ENCODE results near the gene CDH6.

Gene CDH6

DNA sequence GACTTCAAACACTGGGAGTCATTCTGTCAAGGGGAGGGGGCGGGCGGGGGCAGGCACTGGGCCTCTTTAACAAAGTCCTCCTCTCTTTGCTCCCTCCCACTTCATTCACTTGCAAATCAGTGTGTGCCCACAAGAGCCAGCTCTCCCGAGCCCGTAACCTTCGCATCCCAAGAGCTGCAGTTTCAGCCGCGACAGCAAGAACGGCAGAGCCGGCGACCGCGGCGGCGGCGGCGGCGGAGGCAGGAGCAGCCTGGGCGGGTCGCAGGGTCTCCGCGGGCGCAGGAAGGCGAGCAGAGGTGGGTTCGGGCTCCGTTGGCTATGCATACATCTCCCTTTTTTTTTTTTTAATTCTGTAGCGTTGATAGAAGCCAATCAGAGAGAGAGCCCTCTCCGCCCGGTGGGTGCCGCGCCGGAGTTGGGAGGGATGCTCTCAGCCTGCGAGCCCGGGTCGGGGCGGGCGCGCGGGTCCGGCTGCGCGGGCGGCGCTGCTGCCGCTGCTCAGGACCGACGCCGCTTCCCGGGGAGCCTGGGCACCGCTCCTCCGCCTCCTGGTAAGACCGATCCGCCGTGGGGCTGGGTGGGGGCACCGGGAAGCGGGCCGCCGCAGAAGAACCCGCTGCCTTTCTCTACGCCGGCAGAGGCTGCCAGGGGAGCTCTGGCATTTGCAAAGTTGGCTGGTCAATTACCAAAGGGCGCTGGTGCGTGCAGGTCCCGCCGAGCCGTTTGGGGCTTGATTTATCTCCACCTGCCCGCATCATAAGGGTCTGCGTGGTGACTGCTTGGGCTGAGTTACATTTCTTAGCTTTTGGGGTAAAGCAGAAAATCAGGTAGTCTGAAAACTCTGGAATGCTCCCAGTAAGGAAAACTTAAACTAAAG lies at the start of gene CDH6:
CDH6 (plus strand) TSS at position 96 of the 877 bp plus-strand sequence. CDS start 73,788 bp downstream, outside the sequence.
- peak; percentile 1 for DNase-seq

DNA sequence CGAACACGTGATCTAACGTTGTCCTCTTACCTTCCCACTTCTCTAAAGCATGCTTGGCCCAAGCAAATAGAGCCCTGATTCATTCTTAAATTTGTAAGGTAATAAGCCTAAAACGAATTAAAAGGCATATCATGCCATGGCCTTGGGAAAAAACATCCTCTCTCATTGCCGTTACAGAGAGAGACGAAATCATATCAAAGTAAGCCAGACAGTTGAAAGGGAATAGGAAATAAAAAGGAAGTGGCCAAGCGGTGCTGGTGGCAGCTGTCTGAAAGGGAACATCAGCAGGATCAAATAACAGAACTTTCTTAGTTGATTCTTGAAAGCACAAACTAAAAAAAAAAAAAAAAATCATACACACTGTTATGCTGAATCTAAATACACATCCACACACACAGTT lies 49.1 kb upstream of the CDH6 start:
- no peak for DNase-seq

DNA sequence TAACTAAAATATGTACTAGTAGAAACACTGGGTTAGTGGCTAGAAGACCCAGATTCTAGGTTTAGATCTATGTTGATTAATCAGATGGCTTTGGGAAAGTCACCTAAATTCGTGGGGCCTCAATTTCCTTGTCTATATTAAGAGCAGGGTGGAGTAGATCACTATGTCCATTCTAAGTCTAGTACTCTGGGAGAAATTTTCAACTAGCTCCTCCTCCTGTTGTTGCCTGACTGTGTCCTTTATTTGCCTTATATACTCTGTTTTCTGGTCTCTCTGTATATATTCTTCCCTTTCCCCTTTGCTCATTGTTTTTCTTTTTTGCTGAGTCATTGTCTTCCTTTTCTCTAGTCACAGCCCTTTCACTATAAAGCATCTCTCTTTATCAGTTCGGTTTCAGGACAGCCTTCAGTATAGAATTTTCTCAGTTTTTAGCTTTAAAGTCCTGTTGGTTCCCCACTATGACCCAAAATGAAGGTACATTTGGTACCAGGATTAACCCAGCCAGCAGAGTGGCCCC lies 44.5 kb upstream of the CDH6 start:
- no peak for DNase-seq

- DNase-seq: no peak
Observed at GRCh38 chr5:31153521-31153920, 40.0 kb upstream of the CDH6 start.

DNA sequence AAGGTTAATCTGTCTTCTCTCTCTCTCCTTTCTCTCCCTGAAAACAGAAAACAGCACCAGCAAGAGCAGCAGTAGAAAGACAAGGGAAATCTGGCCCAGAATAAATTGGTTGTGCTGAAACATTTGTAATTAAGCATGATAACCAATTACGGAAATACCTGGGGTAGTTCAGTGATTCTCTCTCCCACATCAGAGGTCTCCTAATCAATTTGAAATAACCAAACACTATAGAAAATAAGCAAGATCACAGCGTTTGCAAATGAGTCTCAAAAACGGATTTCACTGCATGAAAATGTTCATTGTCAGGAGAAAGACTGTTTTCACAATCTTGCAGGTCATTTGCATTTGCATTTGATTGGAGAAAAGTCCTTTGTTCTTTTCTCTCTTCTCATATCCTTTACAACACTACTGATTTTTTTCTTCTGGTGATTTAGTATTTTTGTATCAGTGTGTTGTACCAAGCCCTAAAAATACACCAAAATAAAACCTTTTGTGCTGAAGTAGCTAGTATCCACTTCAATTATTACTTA lies 36.8 kb upstream of the CDH6 start:
- DNase-seq: no peak

DNA sequence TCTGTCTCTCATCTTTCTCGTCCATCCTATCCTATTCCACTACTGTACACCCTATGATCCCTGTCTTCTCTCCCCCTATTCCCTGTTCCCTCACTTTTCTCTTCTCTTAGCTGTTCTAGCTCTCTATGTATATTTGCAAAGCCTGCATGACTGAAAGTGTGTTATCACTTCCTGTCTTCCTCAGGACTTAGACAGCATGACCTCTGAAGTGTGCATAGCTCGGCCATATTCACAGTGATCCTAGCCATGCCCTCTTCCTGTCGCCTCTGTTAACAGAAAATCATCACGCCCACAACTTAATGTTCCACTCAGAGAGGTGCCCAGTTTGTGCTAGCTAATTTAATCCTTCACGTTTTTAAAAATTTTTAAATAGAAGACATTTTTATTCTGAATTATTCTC lies 35.8 kb upstream of the CDH6 start:
- no peak for DNase-seq

DNA sequence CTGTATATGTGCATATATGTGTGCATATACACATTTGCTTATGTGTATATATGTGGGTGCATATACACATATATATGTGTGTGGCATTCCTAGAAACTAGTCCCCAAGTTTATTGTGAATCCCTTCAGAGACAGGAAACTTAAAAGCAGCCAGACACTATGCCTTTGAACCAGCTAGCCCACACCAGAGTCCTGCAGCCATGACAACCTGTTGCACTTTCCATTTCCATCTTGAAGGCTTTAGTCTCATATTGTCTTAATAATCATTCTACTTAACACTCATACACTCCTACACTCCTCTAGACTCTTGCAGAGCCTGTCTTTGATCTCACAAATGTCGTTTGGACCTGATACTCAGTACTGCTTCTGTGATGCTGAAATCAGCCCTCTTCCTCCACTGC lies 34.8 kb upstream of the CDH6 start:
- DNase-seq: no peak

DNA sequence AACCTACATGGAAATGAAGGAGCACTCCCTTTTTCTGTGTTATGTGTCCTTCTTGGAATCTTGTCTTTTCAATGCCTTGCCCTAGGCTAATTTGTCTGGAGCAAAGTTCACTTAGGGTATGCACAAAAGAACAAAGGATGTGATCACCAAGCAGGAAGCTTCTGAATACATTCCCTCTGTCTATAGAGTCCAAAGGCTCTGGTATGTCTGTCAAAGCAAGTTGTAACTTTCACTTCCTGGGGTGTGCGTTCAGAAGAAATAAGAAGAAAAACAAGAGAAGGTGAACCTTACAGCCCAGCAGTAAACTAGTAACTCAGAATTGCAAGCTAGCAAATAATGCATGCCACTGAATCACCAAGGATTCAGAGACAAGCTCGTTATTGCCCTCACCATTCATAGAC lies 31.7 kb upstream of the CDH6 start:
- DNase-seq: no peak

DNA sequence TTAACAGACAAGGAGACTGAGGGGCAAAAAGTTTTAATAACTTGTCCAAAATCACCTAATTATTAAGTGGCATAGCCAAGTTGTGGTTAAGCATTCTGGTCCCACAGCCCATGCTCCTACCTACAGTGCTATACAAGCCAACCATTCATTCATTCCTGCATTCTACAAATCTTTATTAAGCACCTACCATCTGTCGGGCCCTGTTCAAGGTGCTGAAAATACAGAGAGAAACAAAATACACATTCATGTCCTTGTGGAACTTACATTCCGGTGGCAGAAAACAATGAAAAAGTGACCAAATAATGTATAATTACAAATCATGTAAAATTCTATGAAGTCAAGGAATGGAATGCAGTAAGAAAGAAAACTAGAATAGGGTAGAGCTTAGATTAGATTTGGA lies 27.8 kb upstream of the CDH6 start:
- DNase-seq: no peak

DNA sequence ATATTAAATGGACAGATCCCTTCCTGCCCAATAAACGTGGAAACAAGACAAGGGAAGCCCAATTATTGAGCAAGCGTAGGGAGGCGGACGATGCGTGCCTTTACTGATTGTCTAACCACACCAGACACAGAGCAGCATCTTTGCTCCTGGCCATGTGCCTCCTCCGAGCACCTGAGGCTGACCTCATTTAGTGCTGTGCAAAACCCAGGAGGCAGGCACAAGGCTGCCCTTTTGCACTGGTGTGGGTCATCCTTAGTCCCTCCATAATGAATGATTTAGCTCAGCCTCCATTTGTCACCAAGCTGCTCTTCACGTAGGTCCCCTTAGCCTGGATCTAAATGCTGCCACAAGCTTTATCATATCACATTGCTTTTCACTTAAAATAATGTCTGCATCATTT lies 24.1 kb upstream of the CDH6 start:
- no peak for DNase-seq

GRCh38 chr5:31172881-31173280 lies 20.6 kb upstream of the CDH6 start:
- DNase-seq: no peak

GRCh38 chr5:31173614-31174013 lies 19.9 kb upstream of the CDH6 start:
- no peak for DNase-seq

- DNase-seq: no peak
Observed at GRCh38 chr5:31181376-31181987, 12.0 kb upstream of the CDH6 start.

DNA sequence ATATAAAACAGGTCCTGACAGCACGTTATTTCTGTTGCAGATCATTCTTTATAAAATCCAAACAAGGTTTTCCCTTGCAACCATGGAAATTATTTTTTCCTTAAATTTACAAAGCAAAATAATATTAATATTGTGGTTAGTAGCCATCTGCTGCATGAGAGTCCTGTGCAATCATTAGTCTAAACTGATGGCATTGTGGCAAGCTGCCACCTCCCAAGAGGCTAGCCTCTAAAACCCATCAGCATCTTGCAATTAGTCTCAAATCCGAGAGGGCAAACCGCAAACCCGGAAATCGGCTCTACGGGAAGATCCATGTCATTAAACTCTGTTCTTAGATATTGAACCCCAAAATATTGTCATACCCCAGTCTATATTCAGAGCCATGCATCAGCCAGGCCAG lies 11.3 kb upstream of the CDH6 start:
- DNase-seq: no peak

DNA sequence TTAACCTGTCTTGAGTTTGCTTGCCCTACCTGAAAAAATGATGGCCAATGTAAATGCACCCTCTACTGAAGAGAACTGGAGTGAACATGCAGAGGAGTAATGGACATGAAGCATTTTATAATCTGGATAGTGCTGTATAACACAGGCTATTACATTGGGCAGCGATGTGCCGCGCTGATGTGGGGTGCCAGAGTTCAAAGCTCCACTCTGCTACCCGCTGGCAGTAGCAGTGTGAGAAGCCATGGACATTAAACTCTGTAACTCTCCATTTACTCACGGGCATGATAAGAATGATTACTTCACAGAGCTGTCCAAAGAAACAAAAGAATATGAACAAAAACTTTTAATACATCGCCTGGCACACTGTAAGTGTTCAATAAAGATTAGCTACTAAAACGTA lies 7.5 kb upstream of the CDH6 start:
- DNase-seq: no peak

DNA sequence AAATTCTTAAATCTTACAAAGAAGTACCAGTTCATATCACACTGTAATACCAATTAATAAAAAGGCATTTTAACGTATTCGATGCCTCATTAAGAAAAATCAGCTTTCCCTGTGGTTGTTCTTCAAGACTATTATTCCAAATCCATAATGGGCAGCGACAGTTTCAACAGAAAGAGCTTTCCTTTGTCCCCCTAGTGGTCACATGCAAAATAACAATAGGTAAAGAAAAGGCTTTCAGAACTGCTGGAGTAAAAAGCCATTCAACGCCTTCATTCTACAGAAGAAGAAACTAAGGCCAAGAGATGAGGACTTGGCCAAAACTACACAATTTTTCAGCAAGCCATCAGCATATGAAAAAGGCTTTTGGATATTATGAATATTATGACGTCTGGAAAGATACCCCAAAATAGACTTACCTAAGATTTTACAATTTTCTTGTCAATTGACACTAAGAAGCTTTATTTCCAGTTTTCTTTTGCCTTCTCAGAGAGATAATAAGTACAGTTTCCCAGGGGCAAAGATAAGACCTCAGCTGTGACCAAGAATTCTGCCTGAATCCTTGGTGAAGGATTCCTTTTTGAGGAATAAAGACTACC lies 6.7 kb upstream of the CDH6 start:
- no peak for DNase-seq

GRCh38 chr5:31187591-31187990 lies 5.9 kb upstream of the CDH6 start:
- DNase-seq: no peak

GRCh38 chr5:31192442-31192841 lies 1.0 kb upstream of the CDH6 start:
- no peak for DNase-seq

- no peak for DNase-seq
Observed at GRCh38 chr5:31193116-31193515, 370 bp upstream of the CDH6 start.

DNA sequence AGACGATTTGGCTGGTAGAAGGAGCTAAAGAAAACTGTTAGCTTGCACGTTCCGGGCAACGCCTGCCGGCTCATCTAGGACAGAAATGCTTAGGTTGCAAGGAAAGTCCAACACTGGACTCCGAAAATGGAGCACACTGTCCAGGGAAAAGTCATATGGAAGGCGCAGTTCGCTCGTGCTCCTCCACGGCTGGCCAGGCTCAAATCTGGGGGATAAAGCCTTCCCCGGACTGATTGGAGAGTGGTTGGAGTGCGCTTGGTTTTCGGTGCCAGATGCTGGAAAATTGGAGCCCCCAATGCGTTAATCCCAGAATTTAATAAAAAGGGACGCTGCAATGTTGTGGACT lies 955 bp downstream of the CDH6 start:
- no peak for DNase-seq

- DNase-seq: no peak
Observed at GRCh38 chr5:31194892-31195555, 1.5 kb downstream of the CDH6 start.

GRCh38 chr5:31196309-31196708 lies 2.8 kb downstream of the CDH6 start:
- DNase-seq: no peak

DNA sequence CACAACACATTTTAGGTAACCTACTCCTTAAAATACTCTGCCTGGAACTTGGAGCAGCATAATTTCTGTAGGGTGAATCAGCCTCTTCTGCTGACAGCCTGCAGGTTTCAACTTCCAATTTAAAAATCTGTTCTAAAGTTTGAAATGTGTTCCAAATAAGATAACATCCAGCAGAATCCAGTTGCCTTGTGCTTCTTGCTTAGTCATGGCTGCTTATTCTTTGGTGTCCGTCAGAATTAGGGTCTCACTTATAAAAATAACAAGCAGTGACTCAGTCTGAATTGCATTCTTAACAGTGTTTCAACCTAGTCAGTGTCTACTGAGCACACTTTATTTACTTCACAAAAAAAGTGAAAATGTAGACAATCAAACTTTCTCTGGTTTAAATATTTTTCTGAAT lies 3.7 kb downstream of the CDH6 start:
- no peak for DNase-seq

Measured in NCI-H1048 (cell line).